HS-5 (cell line): Measurements from ENCODE around the gene SRSF2.
"Not testable (repeated sequence)": the region's sequence is repeated elsewhere in the genome, so short reads cannot be mapped to it uniquely, and the experiment has no call there.

Experiments used
- DNase-seq: peaks from one replicate; pipeline ENCODE4 v3.0.0-alpha.2; 2012; ENCODE audit warnings: low read depth

The SRSF2 gene

DNA sequence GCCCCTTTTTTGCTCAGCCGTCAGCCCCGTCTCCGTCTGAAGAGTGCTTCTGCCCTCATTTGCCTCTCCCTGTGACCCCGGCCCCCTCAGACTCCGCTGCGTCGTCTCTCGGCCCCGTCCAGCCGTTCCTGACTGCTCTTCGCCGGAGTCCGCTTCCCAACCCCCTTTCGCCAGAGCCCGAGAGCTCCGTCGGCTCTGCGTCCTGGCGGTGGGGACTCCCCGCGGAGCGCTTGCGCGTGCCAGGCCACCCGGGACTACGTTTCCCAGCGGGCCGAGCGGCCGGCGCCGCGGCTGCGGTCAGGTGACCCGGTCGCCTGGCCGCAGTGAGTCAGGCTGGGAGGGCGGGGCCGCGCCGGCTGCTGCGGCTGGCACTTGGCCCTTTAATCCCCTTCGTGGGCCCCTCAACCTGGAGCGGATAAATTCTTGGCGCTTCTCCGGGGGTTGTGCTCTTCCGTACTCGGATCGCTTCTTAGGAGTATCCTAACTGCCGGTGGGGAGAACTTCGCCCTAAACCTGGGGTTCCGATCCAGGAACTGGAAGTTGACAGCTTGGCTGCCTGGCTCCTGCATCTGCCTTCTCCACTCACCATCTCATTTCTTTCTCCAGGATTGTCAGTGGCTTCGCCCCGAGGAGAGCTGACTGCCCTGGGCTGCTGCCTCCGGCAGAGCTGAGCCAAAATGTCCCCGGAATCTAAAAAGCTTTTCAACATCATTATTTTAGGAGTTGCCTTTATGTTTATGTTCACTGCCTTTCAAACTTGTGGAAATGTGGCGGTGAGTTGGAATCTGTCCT is 741 bp upstream of the SRSF2 start, which contains the start of gene MFSD11:
Gene MFSD11 (plus strand): TSS at position 444 of the 792 bp plus-strand sequence. CDS start 234 bp downstream, at position 678.
- peak; percentile 76 for DNase-seq

DNA sequence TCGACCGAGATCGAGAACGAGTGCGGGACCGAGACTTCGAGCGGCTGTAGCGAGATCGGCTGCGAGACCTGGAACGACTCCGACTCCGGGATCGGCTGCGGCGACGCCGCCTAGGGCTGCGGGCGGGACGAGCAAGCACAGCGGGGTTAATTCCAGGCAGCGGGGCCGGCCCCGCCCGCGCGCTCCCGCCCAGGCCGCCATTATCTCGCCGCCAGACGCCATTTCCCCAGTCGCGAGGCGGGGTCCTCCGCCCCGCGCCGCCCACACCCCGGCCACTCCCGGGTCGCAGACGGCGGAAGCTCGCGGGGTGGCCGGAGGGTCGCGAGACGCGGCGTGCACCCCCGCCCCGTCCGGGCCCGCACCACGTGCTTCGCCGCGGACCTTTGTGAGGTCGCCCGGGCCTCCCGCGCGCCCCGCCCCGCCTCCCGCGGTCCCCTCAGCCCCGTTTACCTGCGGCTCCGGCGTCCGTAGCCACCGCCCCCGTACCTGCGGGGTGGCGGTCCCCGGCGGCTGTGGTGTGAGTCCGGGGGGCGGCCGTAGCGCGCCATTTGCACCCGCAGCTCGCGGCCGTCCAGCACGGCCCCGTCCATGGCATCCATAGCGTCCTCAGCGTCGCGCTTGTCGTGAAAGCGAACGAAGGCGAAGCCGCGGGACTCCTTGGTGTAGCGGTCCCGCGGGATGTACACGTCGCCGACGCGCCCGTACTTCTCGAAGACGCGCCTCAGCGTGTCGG is 616 bp downstream of the SRSF2 start:
- DNase-seq: no peak

DNA sequence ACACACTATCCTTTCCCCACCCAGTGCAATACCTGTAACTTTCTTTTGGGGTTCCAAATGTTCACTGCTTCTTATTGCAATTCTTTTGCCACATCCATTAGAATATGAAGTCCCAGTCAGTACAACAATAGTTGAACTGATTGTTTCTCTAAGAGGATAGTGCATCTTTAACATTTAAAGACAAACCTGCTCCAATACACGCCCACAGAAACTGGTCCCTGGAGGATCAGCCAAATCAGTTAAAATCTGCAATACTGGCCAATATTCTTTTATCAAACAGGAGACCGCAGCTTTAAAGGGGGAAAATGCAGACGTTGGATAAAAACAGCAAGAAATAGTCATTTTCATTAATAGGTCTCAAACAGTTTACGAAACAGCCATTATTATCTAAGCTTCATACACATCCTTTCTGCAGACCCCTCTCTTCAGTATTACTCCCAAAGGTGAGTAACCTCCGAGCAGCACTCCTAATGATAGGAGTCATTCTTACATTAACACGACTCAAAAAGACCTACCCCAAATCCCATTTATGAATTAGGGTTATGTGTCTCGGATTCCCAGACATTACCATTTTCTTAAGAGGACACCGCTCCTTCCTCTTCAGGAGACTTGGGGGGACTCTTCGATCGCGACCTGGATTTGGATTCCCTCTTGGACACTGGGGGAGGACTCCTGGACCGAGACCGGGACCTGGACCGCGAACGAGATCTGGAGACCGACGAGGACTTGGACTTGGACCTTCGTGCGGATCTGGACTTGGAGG is 1.4 kb downstream of the SRSF2 start:
- DNase-seq: no peak

DNA sequence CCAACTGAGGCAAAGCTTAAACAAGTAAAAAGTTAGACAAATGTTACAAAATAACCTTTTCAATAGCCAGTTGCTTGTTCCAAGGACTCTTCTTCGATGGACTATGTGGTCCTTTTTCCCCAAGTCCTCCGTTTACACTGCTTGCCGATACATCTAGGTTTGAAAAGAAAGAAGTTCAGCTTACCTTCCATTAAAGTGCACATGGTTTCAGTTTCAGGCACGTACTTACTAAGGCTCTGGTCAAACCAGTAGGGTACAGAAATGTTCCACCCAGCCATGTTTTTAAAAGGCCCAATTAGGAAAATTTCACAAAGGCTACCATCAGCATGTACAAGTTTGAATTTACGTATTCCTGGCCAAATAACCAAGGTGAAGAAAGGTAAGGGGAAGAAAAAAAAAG is 2.1 kb downstream of the SRSF2 start:
- no peak for DNase-seq

DNA sequence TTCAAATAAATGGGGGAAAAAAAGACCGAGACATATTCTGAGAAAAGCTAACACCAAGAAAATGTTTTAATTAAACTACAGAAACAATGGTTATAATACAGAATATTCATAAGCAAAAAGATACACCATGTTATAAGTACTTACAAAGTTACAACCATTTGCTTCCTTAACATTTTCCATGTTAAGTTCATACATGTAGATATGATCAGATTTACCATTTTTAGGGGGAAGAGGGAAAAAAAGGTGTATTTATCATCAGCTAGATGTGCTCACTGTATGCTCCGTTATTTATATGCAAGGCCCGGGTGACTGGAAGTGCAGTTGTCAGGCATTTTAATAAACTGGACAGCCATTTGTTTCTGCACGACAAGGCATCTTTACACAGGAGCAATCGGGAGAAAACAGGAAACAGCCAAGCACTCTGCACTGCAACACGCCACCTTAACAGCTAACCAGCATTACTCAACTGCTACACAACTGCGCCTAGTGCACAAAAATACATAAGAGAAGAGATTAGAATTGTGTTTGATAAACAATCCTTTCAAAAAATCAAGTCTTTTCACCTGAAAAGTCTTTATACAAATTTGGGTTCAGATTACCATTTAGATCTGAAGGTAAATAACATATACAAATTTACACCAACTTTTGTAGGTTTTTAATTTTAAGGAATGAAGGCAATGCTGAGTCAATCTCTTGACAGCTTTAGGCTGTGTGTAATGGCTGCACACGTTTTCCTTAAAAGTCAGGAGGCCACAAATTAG is 2.9 kb downstream of the SRSF2 start:
- DNase-seq: no peak

DNA sequence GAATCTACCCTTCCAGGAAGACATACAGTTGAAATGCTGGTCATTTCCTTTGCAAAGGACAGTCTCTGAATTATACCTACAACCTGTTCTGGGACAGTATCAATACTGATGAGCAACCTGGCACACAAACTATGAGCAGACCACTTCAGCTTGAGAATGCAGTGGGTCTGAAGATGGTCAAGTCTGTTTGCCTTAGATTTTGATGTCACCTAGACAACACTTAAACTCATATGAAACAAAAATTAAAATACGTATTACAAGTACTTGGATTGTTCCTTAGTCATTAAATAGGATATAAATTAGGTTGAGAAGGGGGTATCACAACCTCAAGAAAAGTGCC is 3.5 kb downstream of the SRSF2 start:
- no peak for DNase-seq

DNA sequence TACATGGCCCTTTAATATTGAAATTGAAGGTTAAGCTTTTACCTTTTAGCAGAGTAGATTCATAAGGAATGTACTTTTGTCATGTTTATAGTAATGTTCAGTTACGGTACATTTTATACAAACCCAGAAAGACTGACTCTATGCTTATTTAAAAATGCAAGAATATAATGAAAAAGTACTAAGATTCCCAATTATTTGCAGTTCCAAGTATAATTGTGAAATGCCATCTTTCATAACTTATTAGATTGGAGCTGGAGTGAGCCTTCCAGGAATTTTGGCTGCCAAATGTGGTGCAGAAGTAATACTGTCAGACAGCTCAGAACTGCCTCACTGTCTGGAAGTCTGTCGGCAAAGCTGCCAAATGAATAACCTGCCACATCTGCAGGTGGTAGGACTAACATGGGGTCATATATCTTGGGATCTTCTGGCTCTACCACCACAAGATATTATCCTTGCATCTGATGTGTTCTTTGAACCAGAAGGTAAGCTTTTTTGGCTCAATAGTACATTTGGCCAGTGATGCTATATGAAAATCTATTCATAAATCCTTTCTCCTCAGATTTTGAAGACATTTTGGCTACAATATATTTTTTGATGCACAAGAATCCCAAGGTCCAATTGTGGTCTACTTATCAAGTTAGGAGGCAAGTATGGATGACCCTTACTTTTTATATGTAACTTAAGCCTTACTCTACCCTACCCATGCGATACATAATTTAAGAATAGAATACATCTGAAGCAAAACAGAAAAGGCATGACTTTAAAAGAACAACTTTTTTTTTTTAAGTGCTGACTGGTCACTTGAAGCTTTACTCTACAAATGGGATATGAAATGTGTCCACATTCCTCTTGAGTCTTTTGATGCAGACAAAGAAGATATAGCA is 4.2 kb downstream of the SRSF2 start:
- DNase-seq: no peak

DNA sequence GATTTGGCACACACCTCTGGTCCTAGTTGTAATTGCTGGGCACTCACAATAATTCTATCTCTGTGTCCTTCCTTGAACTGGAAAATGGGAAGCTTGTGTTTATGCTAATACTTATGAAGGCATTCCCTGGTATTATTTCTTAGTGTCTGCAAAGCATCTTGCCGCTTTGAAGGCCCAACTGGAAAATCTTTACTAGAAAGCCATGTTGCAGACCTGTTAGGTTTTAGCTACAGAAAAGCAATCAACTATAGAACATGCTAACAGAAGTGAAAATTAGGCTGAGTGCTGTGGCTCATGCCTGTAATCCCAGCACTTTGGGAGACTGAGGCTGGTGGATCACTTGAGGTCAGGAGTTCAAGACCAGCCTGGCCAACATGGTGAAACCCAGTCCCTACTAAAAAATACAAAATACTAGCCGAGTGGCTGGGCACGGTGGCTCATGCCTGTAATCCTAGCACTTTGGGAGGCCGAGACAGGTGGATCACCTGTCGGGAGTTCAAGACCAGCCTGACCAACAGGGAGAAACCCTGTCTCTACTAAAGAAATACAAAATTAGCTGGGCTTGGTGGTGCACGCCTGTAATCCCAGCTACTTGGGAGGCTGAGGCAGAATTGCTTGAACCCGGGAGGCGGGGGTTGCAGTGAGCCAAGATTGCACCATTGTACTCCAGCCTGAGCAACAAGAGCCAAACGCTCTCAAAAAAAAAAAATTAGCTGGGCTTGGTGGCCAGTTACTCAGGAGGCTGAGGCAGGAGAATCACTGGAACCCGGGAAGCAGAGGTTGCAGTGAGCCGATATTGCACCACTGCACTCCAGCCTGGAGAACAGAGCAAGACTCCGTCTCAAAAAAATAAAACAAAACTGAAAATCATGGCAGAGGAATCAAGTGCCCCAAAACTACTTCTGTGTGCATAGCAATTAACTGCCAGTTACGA is 5.1 kb downstream of the SRSF2 start:
- DNase-seq: not testable (repeated sequence)

DNA sequence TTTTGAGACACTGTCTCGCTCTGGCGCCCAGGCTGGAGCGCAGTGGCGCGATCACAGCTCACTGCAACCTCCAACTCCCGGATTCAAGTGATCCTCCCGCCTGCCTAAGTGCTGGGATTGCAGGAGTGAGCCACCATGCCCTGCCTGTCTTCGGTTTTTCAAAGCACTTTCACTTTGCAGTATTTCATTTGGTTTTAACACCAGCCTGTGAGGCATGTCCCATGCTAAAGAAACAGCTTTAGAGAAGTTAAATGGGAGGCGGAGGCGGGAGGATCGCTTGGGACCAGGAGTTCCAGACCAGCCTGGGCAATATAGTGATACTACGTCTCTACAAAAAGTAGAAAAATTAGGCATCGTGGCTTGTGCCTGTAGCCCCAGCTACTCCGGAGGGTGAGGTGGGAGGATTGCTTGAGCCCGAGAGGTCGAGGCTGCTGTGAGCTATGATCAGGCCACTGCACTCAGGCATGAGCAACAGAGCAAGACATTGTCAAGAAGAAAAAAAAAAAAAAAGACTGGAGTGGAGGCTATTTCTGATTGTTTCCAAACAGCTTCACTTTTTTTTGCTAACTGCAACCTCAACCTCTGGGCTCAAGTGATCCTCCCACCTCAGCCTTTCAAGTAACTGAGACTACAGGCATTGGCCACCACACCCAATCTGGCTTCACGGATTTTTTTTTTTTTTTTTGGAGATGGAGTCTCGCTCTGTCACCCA is 9.2 kb downstream of the SRSF2 start:
- no peak for DNase-seq

DNA sequence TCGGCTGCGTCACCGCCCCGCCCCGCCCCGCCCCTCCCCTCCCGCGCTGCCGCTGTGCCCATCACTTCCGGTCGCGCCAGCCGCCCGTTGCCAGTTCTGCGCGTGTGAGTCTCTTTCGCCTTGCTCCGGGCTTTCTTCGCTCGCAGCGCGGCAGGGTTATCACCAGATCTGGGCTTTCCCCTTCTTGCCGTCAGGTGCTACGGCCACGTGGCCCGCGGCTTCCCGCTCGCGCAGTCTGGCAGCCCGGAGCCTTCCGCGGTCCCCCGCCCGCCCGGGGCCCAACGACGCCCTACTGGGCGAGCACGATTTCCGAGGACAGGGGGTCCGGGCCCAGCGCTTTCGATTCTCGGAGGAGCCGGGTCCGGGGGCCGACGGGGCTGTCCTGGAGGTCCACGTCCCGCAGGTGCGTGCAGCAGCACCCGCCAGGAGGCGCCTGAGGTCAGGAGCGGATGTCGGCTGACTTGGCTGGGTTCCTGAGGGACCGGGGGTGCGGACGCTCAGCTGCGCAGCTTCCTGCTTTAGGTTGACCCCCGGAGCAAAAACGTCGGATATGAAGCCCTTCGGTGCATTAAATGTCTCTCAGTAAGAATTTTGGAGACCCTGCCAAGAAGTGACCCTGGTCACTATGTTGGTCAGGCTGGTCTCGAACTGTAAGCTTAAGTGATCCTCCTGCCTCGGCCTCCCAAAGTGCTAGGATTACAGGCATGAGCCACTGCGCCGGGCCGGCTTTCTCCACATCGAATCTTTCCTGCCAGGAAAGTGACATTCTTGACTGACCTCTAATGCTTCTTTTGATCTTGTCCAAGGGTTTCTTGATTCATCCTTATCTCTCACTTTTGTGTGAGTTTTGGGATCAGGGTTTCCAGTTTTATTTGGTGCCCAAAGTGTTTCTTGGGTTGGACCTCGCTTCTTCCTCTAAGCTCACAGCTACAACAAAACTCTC is 10.1 kb downstream of the SRSF2 start, which contains the start of gene METTL23:
Gene METTL23 (plus strand): TSS at position 64 of the 943 bp plus-strand sequence. CDS start 2,872 bp downstream, outside the sequence.
- DNase-seq: no peak

DNA sequence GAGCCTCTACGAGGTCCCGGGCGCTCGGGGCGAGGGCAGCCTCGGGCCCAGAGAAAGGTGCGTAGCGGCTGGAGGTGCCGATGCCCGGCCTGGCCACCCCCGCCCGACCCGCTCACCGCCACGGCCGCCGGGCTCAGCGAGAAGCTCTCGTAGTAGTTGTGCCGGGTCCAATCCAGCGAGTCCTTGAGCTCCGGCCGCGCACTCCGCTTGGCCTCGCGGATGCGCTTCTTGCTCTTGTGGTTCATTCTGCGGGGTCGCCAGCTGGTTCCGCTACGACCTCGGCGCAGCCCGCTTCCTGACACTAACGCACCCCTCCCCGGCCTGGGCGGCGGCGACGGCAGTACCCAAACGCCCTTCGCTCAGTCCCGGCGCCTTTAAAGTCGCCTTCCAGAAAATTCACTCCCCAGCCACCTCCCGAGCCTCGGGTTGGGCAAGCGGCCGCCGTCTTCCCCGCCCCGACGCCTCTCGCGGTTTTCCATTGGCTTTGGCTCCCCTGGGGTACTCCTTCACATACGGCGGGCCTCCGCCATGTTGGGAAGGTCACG is 10.8 kb downstream of the SRSF2 start, which contains the start of gene JMJD6:
Gene JMJD6 (minus strand): TSS at position 376 of the 545 bp plus-strand sequence. CDS start 131 bp downstream, at position 245.
- peak; percentile 86 for DNase-seq

DNA sequence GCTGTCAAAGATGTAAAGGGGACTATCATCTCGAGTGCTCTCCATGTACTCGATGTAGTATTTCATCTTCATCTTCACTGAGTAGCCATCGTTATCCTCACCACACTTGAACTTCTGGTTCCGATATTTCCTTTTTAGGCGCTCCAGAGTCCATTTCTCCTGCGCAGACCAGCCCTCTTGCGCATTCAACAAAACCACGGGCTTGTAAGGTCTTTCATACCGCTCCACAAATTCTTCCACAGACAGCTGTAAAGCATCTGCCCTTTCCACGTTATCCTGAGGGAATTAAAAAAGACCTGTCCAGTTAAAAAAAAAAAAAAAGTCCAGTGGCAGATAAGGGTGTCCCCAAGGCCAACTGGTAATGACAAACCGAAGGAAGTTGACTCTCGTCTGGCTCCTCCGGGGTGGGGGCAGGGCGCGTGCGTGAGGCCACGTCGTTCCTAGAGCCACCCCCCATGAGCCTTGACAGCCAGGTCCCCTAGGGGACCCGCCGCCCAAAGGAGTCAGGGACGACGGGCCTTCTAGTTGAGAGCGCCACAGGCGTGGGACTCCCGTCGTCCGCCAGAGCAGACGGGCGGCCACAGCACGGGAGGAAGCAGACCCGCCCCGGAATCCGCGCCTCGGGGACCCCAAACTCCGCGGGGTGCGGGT is 11.4 kb downstream of the SRSF2 start:
- no peak for DNase-seq

DNA sequence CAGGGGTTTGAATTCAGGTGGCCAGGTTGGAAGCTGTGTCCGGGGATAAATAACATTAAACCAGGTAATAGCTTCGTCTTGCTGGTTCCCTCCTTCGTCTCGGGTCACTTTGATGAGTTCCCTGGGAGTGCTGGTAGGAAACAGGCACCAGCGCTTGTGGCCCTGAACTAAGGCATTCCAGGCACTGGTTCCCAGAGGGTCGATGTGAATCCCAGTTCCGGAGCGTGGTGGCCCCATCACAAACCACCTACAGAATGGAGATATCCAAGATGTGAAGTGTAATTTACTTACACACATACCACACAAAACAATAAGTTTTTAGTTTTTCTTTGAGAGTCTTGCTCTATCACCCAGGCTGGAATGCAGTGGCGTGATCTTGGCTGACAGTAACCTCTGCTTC is 13.3 kb downstream of the SRSF2 start:
- no peak for DNase-seq

DNA sequence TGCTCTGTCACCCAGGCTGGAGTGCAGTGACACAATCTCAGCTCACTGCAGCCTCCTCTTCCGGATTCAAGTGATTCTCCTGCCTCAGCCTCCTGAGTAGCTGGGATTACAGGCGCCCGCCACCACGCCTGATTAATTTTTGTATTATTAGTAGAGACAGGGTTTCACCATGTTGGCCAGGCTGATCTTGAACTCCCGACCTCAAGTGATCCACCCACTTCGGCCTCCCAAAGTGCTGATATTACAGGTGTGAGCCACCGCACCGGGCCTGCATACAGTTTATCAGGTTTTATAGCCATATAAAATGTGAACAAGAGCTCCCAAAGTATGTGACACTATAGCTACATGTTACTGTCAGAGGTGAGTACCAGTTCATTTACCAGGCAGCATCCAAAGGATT is 14.2 kb downstream of the SRSF2 start:
- not testable (repeated sequence) for DNase-seq

DNA sequence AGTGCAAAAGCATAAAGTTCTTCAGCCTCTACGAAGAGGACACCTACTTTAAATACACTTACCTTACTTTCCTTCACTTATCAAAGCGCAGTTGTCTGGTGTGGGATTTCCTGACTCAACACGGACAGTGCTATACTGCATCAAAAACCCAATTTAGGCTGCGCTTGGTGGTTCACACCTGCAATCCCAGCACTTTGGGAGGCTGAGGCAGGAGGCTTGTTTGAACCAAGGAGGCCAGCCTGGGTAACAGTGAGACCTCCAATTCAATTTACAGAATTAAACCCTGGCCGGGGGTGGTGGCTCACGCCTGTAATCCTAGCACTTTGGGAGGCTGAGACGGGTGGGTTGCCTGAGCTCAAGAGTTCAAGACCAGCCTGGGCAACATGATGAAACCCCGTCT is 14.9 kb downstream of the SRSF2 start:
- DNase-seq: no peak

DNA sequence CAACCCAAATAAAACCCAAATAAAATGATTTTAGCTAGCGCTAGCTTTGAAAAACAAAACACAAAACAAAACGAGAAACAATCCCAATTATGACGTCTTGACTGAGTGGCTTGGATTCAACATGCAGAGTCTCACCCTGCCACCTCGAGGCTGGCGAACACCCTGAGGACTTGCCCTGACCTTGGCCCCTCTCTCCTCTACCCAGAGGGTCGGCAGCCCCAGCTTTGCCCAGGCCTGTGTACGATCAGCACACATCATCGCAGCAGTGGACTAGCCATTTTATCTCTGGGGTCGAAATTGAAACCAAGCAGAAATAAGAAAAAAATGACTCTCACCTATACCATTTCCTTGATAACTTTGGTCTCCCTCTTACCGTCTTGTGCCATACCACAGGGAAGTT is 15.7 kb downstream of the SRSF2 start:
- no peak for DNase-seq

DNA sequence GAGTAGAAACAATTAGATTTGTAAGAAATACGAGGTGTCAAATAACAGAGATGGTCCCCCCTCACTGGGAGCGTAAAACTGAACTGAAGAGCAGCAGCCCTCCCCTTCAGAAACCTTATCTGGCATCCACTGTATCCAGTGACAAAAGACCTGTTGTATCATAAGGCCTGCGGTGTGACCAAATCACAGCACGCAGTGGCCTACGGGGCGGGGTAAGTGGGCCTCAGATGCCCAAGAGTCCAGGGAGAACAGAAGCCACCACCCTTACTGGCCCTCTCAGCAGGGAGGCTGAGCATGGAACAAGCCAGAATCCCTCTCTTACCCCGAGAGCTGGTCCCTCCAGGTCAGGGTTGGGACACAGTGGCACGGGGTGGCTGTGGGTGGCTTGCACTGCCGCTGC is 16.2 kb downstream of the SRSF2 start:
- DNase-seq: no peak
